Type B pancreatic cell (in vitro differentiated cells): ENCODE results near the gene CAPN8. TPM values are rescaled to one million over a fixed set of nuclear protein-coding genes. Genes with fewer than 3 reads are reported as not detected.
A peak's percentile ranks its signal among the peaks of the same experiment; 100 is the strongest.

Source experiments
- DNase-seq: peaks from one replicate; pipeline ENCODE4 v3.0.0; 2021; ENCODE audit warnings: mixed read lengths; ENCODE audit not compliant: unreplicated experiment; ENCODE audit errors: extremely low spot score
- H3K27ac Mint-ChIP-seq: 2 replicates; pipeline ENCODE4 v1.8.0; 2021; ENCODE audit warnings: mild to moderate bottlenecking, mixed read lengths
- H3K27me3 Mint-ChIP-seq: 2 replicates; pipeline ENCODE4 v1.8.0; 2021; ENCODE audit warnings: mixed read lengths
- H3K36me3 Mint-ChIP-seq: 2 replicates; pipeline ENCODE4 v1.8.0; 2021; ENCODE audit warnings: mixed read lengths
- H3K4me1 Mint-ChIP-seq: one replicate; pipeline ENCODE4 v1.8.0; 2021; ENCODE audit warnings: mixed read lengths; ENCODE audit not compliant: unreplicated experiment
- H3K4me3 Mint-ChIP-seq: 2 replicates; pipeline ENCODE4 v1.8.0; 2021; ENCODE audit warnings: mild to moderate bottlenecking, mixed read lengths
- H3K9me3 Mint-ChIP-seq: 2 replicates; pipeline ENCODE4 v1.8.0; 2021; ENCODE audit warnings: mixed read lengths
- long read RNA-seq: library from polyadenylated mRNA; unstranded; transcript quantifications from one replicate; pipeline ENCODE4 v2.0.0, GENCODE V29; 2020
- total RNA-seq: library from RNA; stranded (reverse); gene quantifications from 2 replicates; pipeline ENCODE4 v1.2.1, GENCODE V29; 2021; ENCODE audit warnings: low replicate concordance
- TF ChIP-seq, protein P1 (sequence below): fragments of 200-600 bp; sonication (generic); conservative IDR thresholded peaks from 2 replicates; pipeline ENCODE4 v1.5.0; 2021; ENCODE audit warnings: antibody characterized with exemption, mild to moderate bottlenecking

CAPN8 gene
- total RNA-seq: 0.71 and 2.3 TPM in 2 replicates
- long read RNA-seq, partial matches to known transcripts: 0 of 2 reads
- long read RNA-seq, other reads (novel, unspliced or antisense): 0 of 2 reads

DNA sequence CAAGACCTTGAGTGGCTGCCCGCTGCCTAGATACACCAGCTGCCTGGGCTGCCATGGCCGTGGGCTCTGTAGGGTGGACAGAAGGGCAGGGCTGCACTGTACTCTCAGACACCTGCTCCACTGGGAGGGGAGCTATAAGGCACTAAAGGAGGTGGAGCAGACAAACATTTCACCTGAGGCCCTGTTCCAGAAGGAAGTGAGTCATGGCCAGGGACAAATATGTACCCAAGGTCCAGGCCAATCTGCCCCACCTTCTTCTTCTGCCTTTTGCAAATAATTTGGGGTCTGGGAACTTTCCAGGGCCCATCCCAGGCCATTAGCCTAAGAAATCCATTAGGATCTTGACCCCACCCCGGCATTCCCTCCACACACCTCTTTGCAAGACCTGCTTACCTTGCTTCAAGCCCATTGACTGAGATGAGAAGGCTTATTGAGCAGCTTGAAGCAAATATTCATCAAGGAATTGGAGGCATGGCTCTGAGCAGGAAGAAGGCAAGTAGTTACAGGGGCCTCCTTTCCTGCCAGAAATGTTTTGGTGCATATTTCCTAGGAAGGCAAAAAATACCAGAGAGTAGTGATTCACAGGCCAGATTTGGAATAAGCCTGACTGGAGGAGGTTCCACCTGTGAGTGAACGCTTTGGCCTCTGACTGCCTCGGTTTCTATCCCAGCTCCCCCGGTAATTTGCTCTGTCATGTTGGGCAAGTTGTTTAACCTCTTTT is at the start of gene CAPN8:
CAPN8 (minus strand) TSS at position 110 of the 721 bp plus-strand sequence; CDS start at position 55, 55 bp downstream.
- TF ChIP-seq, protein P1, sequence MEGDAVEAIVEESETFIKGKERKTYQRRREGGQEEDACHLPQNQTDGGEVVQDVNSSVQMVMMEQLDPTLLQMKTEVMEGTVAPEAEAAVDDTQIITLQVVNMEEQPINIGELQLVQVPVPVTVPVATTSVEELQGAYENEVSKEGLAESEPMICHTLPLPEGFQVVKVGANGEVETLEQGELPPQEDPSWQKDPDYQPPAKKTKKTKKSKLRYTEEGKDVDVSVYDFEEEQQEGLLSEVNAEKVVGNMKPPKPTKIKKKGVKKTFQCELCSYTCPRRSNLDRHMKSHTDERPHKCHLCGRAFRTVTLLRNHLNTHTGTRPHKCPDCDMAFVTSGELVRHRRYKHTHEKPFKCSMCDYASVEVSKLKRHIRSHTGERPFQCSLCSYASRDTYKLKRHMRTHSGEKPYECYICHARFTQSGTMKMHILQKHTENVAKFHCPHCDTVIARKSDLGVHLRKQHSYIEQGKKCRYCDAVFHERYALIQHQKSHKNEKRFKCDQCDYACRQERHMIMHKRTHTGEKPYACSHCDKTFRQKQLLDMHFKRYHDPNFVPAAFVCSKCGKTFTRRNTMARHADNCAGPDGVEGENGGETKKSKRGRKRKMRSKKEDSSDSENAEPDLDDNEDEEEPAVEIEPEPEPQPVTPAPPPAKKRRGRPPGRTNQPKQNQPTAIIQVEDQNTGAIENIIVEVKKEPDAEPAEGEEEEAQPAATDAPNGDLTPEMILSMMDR: no peak
- no peak for DNase-seq
- no peak within 1 kb of the TSS for H3K4me3 Mint-ChIP-seq
- H3K4me1 Mint-ChIP-seq: no peaks in the 10 kb centered on the region
- no peaks in the 10 kb centered on the region for H3K36me3 Mint-ChIP-seq
- peak within 1 kb of the TSS; percentile 31 for H3K27ac Mint-ChIP-seq
- no peaks in the 10 kb centered on the region for H3K9me3 Mint-ChIP-seq
- H3K27me3 Mint-ChIP-seq: peaks cover 3% of the 10 kb centered on the region

DNA sequence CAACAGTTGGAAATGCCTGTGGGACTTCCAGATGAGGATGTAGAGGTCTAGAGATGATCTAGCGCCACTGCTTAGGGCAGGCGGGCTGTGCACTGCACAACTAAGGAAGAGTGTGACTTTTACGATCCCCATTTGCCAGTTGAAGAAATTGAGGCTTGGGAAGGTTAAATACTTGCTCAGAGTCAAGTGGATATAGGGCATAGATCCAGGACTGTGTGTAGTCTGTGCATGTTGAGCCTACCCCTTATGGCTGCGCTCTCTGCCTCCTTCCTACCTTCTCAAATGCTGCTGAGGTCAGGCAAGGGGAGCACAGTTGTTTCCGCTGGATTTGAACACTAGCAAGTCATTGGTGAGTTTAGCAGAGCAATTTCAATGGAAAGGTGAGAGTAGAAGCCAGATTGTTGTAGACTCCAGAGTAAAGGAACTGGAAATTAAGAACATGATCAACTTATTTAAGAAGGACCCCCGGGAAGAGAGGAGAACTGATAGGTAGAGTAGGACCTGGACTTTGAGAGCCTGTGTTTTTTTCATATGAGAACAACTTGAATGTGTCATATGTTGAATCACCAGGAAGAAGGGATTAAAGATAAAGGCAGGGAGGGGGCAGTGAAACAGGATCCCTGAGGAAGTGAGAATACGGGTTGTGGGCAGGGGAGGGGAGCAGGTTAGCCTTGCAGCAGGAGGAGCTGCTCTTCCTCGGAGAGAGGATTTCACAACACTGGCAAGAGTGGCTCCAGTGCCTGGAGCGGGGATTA is 49.5 kb upstream of the CAPN8 start:
- no peaks in the 10 kb centered on the region for H3K9me3 Mint-ChIP-seq
- no peak for DNase-seq
- peaks cover 37% of the 10 kb centered on the region for H3K4me1 Mint-ChIP-seq
- peaks cover 13% of the 10 kb centered on the region for H3K36me3 Mint-ChIP-seq
- peak overlapping the region; percentile 57 for H3K27ac Mint-ChIP-seq
- TF ChIP-seq, protein P1: no peak
- H3K27me3 Mint-ChIP-seq: no peaks in the 10 kb centered on the region
- H3K4me3 Mint-ChIP-seq: peak overlapping the region; percentile 53

DNA sequence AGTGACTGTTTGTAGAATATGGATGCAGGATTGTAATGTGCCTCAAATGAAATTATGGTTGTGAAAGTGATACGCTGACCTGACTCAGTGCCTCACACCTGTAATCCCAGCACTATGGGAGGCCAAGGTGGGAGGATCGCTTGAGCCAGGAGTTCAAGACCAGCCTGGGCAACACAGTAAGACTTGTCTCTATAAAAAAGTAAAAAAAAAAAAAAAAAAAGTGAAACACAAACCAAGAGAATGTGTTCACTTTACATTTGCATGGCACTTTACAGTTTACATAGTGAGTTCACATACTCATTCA is 48.9 kb upstream of the CAPN8 start:
- H3K4me3 Mint-ChIP-seq: peak overlapping the region; percentile 86
- DNase-seq: no peak
- peaks cover 10% of the 10 kb centered on the region for H3K36me3 Mint-ChIP-seq
- no peaks in the 10 kb centered on the region for H3K9me3 Mint-ChIP-seq
- H3K27ac Mint-ChIP-seq: no peak overlapping the region
- H3K27me3 Mint-ChIP-seq: no peaks in the 10 kb centered on the region
- peaks cover 37% of the 10 kb centered on the region for H3K4me1 Mint-ChIP-seq
- TF ChIP-seq, protein P1: no peak

DNA sequence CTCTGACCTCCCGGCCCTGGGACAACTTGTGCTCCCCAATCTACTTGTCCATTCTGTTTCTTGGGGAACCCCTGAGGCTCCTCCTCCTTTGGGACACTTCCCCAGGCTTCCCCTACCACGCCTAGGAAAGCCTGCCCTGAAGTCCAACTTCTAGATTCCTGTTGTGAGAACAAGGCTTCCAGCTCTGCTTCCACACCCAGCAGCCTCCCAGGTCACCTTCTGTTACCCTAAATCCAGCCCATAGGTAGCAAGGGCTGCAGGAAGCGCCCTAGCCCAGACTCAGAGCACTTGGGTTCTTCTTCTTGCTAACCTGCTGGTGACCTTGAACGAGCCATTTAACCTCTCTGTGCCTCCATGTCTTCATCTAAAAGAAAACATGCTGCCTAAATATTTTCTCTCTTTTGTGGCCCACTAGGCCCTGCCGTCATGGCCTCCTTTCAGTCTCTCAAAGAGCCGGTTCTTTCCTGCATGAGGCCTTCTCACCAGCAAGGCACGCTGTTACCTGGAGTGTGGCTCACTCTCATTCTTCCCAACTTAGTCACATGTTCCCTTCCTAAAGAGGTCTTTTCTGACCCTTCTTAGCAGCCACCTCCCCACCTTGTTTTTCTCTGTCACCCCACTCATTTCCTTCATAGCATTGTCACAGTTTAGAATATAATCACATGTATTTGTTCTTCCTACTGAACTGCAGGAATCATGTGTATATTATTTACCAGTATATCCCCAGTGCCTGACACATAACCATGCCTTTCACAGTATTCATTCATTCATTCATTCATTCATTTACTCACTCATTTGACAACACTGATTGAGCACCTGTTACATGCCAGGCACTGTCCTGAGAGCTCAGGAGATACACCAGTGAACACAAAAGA is 48.3 kb upstream of the CAPN8 start:
- TF ChIP-seq, protein P1: no peak
- H3K36me3 Mint-ChIP-seq: peaks cover 7% of the 10 kb centered on the region
- H3K9me3 Mint-ChIP-seq: no peaks in the 10 kb centered on the region
- peak overlapping the region; percentile 86 for H3K4me3 Mint-ChIP-seq
- peaks cover 34% of the 10 kb centered on the region for H3K4me1 Mint-ChIP-seq
- no peaks in the 10 kb centered on the region for H3K27me3 Mint-ChIP-seq
- peak overlapping the region; percentile 81 for H3K27ac Mint-ChIP-seq
- DNase-seq: no peak

DNA sequence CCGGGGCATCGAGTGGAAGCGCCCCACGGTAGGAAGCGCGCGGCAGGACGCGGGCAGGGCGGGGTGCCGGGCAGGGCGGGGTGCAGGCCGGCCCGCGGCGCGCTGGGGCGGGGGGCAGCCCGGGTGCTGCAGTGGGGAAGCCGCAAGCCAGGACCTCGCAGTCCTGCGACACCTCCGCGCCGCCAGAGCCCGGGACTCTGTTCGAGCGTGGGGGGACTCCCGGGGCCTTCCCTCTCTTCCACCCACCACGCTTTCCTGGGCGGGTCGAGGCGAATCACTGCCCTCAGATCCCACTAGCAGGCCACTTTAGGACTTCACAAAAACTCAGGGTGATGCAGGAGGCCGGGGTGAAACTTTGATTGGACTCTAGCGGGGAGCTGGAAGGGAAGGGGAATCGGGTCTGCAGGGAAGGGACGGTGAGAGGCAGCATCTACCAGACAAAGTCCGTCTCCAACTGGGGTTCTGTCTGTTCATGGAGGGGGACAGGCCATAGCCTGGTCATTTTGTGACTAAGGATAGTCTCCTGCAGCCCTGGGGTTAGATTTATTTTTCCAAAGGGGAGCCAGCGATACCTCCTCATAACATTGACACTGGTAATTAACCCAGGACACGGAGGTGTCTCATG is 47.5 kb upstream of the CAPN8 start:
- Mint-ChIP-seq H3K9me3 (no peaks in the 10 kb centered on the region), H3K36me3 (peaks cover 5% of the 10 kb centered on the region), H3K27me3 (peaks cover 2% of the 10 kb centered on the region), H3K27ac (peak overlapping the region; percentile 81), H3K4me1 (peaks cover 33% of the 10 kb centered on the region), H3K4me3 (peak overlapping the region; percentile 86)
- no peak for DNase-seq
- TF ChIP-seq, protein P1: no peak
